Measurements from ENCODE around the gene TOX2. TPM values are rescaled to one million over a fixed set of nuclear protein-coding genes. Genes with fewer than 3 reads are reported as not detected.

The TOX2 gene
- total RNA-seq, 2 donors from 2014 or later = 4.0 to 6.1 TPM

DNA sequence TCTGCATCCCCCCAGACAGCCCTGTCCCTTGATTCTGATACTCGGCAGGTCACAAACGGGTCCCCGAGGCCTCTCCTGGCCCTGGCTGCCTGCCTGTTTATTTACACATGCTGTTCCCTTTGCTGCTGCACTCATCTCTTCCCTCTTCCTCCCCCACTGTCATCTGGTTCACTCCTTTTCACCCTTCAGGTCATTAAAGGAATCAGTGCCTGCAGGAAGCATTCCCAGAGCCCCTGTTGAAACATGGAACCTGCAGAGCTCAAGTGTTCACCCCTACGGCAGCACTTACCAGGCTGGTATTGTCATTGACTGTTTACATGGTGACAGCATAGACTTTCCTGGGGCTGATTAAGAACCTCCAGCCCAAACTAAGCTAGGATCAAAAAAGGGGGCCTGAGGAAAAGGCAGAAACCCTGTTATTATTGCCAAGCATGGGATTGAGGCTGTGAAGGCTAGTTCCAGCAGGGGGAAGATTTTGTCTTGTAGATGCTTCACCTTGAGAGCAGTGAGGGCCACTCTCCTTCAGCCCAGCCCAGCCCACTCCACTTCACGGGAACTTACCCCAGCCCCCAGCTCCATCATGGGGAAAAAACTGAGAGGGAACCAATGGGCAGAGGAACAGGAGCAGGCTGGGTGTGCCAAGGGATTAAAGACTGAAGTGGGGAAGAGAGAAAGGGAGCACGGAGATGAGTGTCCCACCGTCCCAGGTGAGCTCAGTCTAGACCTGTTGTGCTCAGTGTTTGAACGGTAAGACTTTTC is 199.1 kb downstream of the TOX2 start:
- Histone ChIP-seq H3K36me3 (no peaks in the 10 kb centered on the region), H3K27me3 (peaks cover 12% of the 10 kb centered on the region), H3K9ac (ENCODE audit: low read depth in 2 of 2, low read length in 2 of 2) (no peak overlapping the region), H3K4me3 (no peak overlapping the region), H3K27ac (no peak overlapping the region), H3K4me1 (no peaks in the 10 kb centered on the region), H3K9me3 (no peaks in the 10 kb centered on the region)
- DNase-seq = no peak
- no peak for TF ChIP-seq CTCF (IDR thresholded peaks at IDR 0.05)
- intact Hi-C loops (cut with DNase I) = no loop called here

- Histone ChIP-seq H3K9me3 (no peaks in the 10 kb centered on the region), H3K9ac (ENCODE audit: low read depth in 2 of 2, low read length in 2 of 2) (no peak overlapping the region), H3K27me3 (peaks cover 12% of the 10 kb centered on the region), H3K4me3 (no peak overlapping the region), H3K36me3 (no peaks in the 10 kb centered on the region), H3K27ac (no peak overlapping the region), H3K4me1 (no peaks in the 10 kb centered on the region)
- no peak for TF ChIP-seq CTCF (IDR thresholded peaks at IDR 0.05)
- DNase-seq = no peak
- intact Hi-C loops (cut with DNase I) = no loop called here
Observed at GRCh38 chr20:44115181-44115580, 200.5 kb downstream of the TOX2 start.

DNA sequence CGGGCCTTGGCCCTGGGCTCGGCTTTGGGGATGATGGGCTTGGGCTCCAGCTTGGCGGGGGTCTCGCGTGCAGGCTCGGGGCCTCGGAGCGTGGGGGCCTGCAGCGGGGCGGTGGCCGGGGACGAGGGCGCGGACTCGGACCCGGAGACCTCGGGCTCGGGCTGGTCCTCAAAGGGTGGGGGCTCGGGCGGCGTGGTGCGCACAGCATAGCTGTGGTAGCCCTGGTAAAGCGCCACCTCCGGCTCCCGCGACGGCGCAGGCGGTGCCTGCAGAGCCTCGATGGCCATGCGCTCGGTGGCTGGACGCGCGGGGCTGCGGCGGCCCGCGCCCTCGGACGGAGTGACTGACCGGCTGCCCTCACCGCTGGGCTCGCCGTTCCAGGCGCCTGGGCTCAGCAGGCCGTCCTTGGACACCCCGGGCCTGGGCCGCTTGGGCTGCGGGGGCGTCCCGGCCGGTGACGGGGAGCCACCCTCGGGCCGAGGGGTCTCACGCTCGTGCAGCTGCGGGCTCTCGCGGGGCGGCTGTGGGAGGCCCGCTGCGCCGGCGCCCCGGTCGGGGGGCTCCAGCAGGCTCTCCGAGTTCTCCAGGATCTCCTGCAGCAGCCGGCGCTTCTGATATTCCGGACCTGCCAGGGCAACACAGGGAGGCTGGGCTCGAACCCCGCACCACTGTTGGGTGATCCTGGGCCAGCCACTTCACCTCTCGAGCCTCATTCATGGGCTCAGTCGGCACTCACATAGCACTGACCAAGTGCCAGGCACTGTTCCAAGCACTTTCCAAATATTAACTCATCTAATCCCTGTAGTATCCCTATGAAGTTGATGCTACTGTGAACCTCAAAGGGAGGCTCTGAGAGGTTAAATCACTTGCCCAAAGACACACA is 201.4 kb downstream of the TOX2 start:
- Histone ChIP-seq H3K9me3 (no peaks in the 10 kb centered on the region), H3K4me3 (no peak overlapping the region), H3K9ac (ENCODE audit: low read depth in 2 of 2, low read length in 2 of 2) (no peak overlapping the region), H3K36me3 (no peaks in the 10 kb centered on the region), H3K27me3 (peaks cover 12% of the 10 kb centered on the region), H3K4me1 (no peaks in the 10 kb centered on the region), H3K27ac (no peak overlapping the region)
- no peak for DNase-seq
- intact Hi-C loops (cut with DNase I) = loop anchor here (2.0 kb wide), 1 partner anchor 75 kb away; no protein-coding TSS in a partner anchor
- TF ChIP-seq CTCF (IDR thresholded peaks at IDR 0.05) = no peak

GRCh38 chr20:44117296-44118184 is 202.9 kb downstream of the TOX2 start:
- Histone ChIP-seq H3K36me3 (no peaks in the 10 kb centered on the region), H3K9ac (ENCODE audit: low read depth in 2 of 2, low read length in 2 of 2) (no peak overlapping the region), H3K27me3 (peaks cover 12% of the 10 kb centered on the region), H3K9me3 (no peaks in the 10 kb centered on the region), H3K4me3 (no peak overlapping the region), H3K27ac (no peak overlapping the region), H3K4me1 (no peaks in the 10 kb centered on the region)
- intact Hi-C loops (cut with DNase I) = loop anchor here (2.0 kb wide), 1 partner anchor 73 kb away; no protein-coding TSS in a partner anchor
- TF ChIP-seq CTCF (IDR thresholded peaks at IDR 0.05) = no peak
- DNase-seq = no peak
